Measurements from ENCODE around the gene SMIM27.

- TF ChIP-seq CTCF (IDR thresholded peaks at IDR 0.05), result peak in 1 of 12 donors; percentile 1
- TF ChIP-seq POLR2A (IDR thresholded peaks at IDR 0.05), result no peak
Measured at GRCh38 chr9:32550150-32550561, 2.0 kb upstream of the SMIM27 start.

All from heart left ventricle (tissue), 13 donors.